ENCODE data around the gene C2CD5. TPM values are rescaled to one million over a fixed set of nuclear protein-coding genes. Genes with fewer than 3 reads are reported as not detected.
"Not testable (repeated sequence)": the region's sequence is repeated elsewhere in the genome, so short reads cannot be mapped to it uniquely, and the experiment has no call there.

Gene C2CD5
- total RNA-seq, 1 experiment from 2014 or later = 36.5 TPM

GRCh38 chr12:22480814-22481213 lies 63.5 kb downstream of the C2CD5 start:
- not testable (repeated sequence) for DNase-seq (ENCODE audit: low read depth)

GRCh38 chr12:22480016-22480415 lies 64.3 kb downstream of the C2CD5 start:
- DNase-seq (ENCODE audit: low read depth) = no peak

- peak; percentile 7 for DNase-seq (ENCODE audit: low read depth)
Measured at GRCh38 chr12:22477894-22478287, 66.5 kb downstream of the C2CD5 start.

- DNase-seq (ENCODE audit: low read depth) = peak; percentile 42
Measured at GRCh38 chr12:22477166-22477893, 67.0 kb downstream of the C2CD5 start.

- no peak for DNase-seq (ENCODE audit: low read depth)
Measured at GRCh38 chr12:22476133-22476532, 68.2 kb downstream of the C2CD5 start.

- DNase-seq (ENCODE audit: low read depth) = no peak
Measured at GRCh38 chr12:22474970-22475720, 69.2 kb downstream of the C2CD5 start.

- no peak for DNase-seq (ENCODE audit: low read depth)
Measured at GRCh38 chr12:22473212-22473611, 71.1 kb downstream of the C2CD5 start.

- DNase-seq (ENCODE audit: low read depth) = no peak
Measured at GRCh38 chr12:22467190-22467589, 77.2 kb downstream of the C2CD5 start.

- DNase-seq (ENCODE audit: low read depth) = no peak
Measured at GRCh38 chr12:22463306-22463705, 81.0 kb downstream of the C2CD5 start.

GRCh38 chr12:22461786-22462185 lies 82.6 kb downstream of the C2CD5 start:
- no peak for DNase-seq (ENCODE audit: low read depth)

GRCh38 chr12:22459838-22460490 lies 84.4 kb downstream of the C2CD5 start:
- peak; percentile 30 for DNase-seq (ENCODE audit: low read depth)

- DNase-seq (ENCODE audit: low read depth) = no peak
Measured at GRCh38 chr12:22458298-22458937, 85.9 kb downstream of the C2CD5 start.

- no peak for DNase-seq (ENCODE audit: low read depth)
Measured at GRCh38 chr12:22457085-22457484, 87.3 kb downstream of the C2CD5 start.

GRCh38 chr12:22453511-22453910 lies 90.8 kb downstream of the C2CD5 start:
- no peak for DNase-seq (ENCODE audit: low read depth)

GRCh38 chr12:22447223-22447622 lies 97.1 kb downstream of the C2CD5 start:
- no peak for DNase-seq (ENCODE audit: low read depth)

- not testable (repeated sequence) for DNase-seq (ENCODE audit: low read depth)
Measured at GRCh38 chr12:22444317-22444665, 100.1 kb downstream of the C2CD5 start.

GRCh38 chr12:22443379-22444316 lies 100.7 kb downstream of the C2CD5 start:
- DNase-seq (ENCODE audit: low read depth) = peak; percentile 69

GRCh38 chr12:22437031-22437806 lies 107.1 kb downstream of the C2CD5 start:
- DNase-seq (ENCODE audit: low read depth) = peak; percentile 54

- no peak for DNase-seq (ENCODE audit: low read depth)
Measured at GRCh38 chr12:22435583-22435982, 108.8 kb downstream of the C2CD5 start.

GRCh38 chr12:22431693-22432251 lies 112.6 kb downstream of the C2CD5 start:
- no peak for DNase-seq (ENCODE audit: low read depth)

Measured in HT1080 (cell line).